Neutrophil (primary cell): ENCODE measurements around the gene CAB39.

ENCODE experiments used
- H3K27ac ChIP-seq: fragments of 200-600 bp; sonication (generic); 2 replicates; pipeline ENCODE4 v1.5.1; 2016; ENCODE audit warnings: mild to moderate bottlenecking, moderate library complexity
- H3K27me3 ChIP-seq: fragments of 200-600 bp; sonication (generic); 2 replicates; pipeline ENCODE4 v1.6.0; 2016; ENCODE audit warnings: mild to moderate bottlenecking
- H3K36me3 ChIP-seq: fragments of 200-600 bp; sonication (generic); 2 replicates; pipeline ENCODE4 v1.5.1; 2017
- H3K4me1 ChIP-seq, 2 experiments: fragments of 200-600 bp in 1 of 2; sonication (generic) in 1 of 2; 1 replicate in 1 of 2; 2 replicates in 1 of 2; pipeline versions ENCODE4 v1.5.1 to v1.6.1; 2013 to 2016; ENCODE audit warnings: low read depth in 1 of 2, low read length in 1 of 2, mild to moderate bottlenecking in 1 of 2, moderate library complexity in 1 of 2; ENCODE audit not compliant: control insufficient read depth in 1 of 2, insufficient read depth in 1 of 2
- H3K4me3 ChIP-seq, 2 experiments: fragments of 200-600 bp in 1 of 2; sonication (generic) in 1 of 2; 1 replicate in 1 of 2; 2 replicates in 1 of 2; pipeline ENCODE4 v1.5.1; 2013 to 2016; ENCODE audit warnings: low read depth in 1 of 2, low read length in 1 of 2, mild to moderate bottlenecking in 1 of 2, moderate library complexity in 1 of 2
- H3K9me3 ChIP-seq: fragments of 200-600 bp; sonication (generic); 2 replicates; pipeline ENCODE4 v1.5.1; 2016
- TF ChIP-seq, protein P1 (sequence below): fragments of 200-600 bp; sonication (generic); IDR thresholded peaks from 2 replicates; pipeline ENCODE4 v1.5.1; 2016; ENCODE audit warnings: antibody characterized with exemption

The CAB39 gene

DNA sequence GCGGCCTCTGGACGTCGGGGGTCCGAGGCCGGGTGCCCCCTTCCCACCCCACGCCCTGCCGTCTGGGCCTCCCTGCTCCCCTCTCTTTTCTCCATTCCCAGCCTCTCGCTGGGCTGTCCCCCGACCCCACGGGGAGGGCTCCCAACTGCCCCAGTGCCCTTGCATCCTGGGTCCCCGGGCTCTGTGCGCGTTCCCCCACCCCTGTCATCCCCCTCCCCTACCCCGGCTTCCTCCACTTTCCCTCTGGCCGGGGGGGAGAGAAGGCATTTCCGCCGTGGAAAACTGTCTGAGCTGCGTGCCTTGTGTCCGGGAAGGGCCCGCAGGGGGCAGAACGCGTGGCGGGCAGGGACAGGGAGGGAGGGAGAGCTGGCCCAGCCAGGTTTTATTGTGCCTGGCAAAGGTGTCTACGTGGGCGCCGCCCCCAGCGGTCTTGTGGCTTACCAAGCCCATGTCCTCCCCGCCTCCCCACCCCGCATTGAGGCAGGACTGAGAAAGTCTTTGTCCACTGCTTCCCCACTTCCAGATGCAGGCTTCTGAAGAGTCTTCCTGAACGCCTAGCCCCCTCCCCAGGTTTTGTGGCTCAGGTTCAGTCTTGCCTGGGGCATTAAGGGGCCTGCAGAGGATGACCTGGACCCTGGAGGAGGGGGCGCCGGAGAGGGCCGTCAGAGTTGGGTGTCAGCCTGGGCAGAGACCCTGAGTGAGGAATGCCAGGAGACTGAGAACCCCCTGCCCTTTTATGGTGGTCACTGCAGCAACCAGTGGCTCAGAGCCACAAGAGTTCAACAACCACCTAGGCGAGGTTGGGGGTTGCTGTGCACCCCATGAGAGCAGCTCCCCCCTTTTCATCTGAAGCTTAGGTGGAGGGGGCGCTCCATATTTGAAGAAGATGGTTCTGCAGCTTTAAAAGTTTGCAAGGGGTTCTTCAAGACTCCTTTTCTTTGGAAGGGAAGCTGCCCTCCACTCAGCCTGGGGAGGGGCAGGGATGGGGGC is 153.4 kb downstream of the CAB39 start:
- Histone ChIP-seq H3K4me1 (peaks cover 50 to 58% of the 10 kb centered on the region in 2 experiments), H3K27ac (no peak overlapping the region), H3K9me3 (no peaks in the 10 kb centered on the region), H3K4me3 (peak overlapping the region; percentile 48 to 70), H3K27me3 (peaks cover 59% of the 10 kb centered on the region), H3K36me3 (no peaks in the 10 kb centered on the region)
- TF ChIP-seq, protein P1, sequence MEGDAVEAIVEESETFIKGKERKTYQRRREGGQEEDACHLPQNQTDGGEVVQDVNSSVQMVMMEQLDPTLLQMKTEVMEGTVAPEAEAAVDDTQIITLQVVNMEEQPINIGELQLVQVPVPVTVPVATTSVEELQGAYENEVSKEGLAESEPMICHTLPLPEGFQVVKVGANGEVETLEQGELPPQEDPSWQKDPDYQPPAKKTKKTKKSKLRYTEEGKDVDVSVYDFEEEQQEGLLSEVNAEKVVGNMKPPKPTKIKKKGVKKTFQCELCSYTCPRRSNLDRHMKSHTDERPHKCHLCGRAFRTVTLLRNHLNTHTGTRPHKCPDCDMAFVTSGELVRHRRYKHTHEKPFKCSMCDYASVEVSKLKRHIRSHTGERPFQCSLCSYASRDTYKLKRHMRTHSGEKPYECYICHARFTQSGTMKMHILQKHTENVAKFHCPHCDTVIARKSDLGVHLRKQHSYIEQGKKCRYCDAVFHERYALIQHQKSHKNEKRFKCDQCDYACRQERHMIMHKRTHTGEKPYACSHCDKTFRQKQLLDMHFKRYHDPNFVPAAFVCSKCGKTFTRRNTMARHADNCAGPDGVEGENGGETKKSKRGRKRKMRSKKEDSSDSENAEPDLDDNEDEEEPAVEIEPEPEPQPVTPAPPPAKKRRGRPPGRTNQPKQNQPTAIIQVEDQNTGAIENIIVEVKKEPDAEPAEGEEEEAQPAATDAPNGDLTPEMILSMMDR = no peak

- H3K4me3 ChIP-seq = no peak overlapping the region
Observed at GRCh38 chr2:230866756-230867523, 154.3 kb downstream of the CAB39 start.

DNA sequence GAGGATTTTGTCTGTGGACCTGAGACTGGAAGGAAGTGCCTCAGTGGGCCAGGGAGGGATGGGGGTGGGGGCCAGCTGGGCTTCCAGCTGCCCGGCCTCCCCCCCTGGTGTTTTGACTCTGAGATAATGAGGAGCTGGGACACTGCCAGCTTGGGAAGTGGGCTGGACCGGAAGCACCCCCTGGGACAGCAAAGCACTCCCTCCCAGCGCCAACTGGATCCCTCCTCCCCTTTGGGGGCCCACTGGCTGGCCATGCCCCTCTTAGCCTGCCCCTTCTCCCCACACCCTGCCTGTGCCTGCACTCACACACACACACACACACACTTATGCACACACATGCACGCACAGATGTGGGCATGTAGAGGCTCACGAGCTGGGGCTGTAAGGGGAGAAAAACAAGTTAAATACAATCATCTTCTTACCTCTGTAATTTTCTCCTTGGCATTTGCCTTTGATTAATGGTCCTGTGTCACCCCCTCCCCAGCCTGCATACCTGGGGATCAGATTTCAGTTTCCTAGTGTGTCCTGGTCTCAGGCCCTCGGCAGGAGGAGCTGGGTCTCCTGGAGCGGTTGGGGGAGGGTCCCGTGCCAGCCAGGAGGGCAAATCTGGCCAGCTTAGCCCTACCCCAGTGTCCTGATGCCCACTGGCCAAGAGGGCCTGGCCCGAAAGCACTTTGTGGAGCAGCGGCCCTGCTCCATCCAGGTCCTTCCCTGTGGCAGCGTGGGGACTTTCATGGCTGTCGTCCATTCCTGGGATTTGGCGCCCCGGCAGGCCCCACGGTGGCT is 155.7 kb downstream of the CAB39 start:
- Histone ChIP-seq H3K4me3 (no peak overlapping the region), H3K27ac (no peak overlapping the region), H3K9me3 (no peaks in the 10 kb centered on the region), H3K4me1 (peaks cover 50 to 58% of the 10 kb centered on the region in 2 experiments), H3K27me3 (peaks cover 36% of the 10 kb centered on the region), H3K36me3 (no peaks in the 10 kb centered on the region)
- TF ChIP-seq, protein P1 = no peak

More at GRCh38 chr2:230866756-230867523, 154.3 kb downstream of the CAB39 start:
- Histone ChIP-seq H3K4me1 (peaks cover 50 to 58% of the 10 kb centered on the region in 2 experiments), H3K27me3 (peaks cover 50% of the 10 kb centered on the region), H3K36me3 (no peaks in the 10 kb centered on the region), H3K9me3 (no peaks in the 10 kb centered on the region), H3K27ac (no peak overlapping the region)
- TF ChIP-seq, protein P1 = no peak

GRCh38 chr2:230868947-230869913 is 156.6 kb downstream of the CAB39 start:
- no peak overlapping the region for H3K27ac ChIP-seq
- peaks cover 28% of the 10 kb centered on the region for H3K27me3 ChIP-seq
- no peaks in the 10 kb centered on the region for H3K36me3 ChIP-seq
- TF ChIP-seq, protein P1 = no peak
- no peaks in the 10 kb centered on the region for H3K9me3 ChIP-seq
- no peak overlapping the region for H3K4me3 ChIP-seq
- peaks cover 48 to 56% of the 10 kb centered on the region in 2 experiments for H3K4me1 ChIP-seq
